SH-SY5Y (cell line): ENCODE data around the gene NCAPD2.

Source experiments
- GATA2 ChIP-seq: IDR thresholded peaks from 2 replicates; pipeline ENCODE4 v1.6.1; 2011; ENCODE audit warnings: mild to moderate bottlenecking, low read depth, low read length
- GATA3 ChIP-seq: IDR thresholded peaks from 2 replicates; pipeline ENCODE4 v1.6.1; 2011; ENCODE audit warnings: low read depth, mild to moderate bottlenecking, low read length, moderate library complexity

DNA sequence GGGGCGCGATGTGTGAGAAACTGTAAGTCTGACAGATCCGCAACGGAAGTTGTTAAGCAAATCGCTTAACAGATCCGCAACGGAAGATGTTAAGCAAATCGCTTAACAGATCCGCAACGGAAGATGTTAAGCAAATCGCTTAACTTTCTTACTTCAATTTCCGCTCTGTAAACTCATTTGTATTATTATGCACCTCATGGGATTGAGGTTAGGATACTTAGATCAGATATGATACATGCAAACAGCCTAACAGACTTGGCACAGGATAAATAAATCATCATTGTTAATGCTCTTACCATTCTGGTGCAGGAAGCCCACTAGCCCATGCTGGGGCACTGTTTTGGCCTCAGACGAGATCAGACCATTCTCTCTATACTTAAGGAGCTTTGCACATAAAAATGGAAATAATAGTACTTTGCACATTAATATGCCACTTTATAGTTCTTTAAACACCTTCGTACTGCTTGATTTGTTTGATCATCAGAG lies 399 bp downstream of the NCAPD2 start:
- TF ChIP-seq GATA2 (no peak), GATA3 (no peak)
